Gastrocnemius medialis (tissue), 4 donors: Measurements from ENCODE around the gene PLEKHH3. TPM values are rescaled to one million over a fixed set of nuclear protein-coding genes. Genes with fewer than 3 reads are reported as not detected.

Experiments used
- ATAC-seq, 2 donors: fragments of 150-250 bp; one replicate each; pipeline ENCODE4 v1.9.1; 2016
- DNase-seq, 2 donors: peaks; one replicate each; pipeline ENCODE4 v3.0.0-alpha.2; 2019
- H3K27ac ChIP-seq, 4 donors: fragments of 200-600 bp; sonication (generic); 1 replicate in 1 of 4; 2 replicates in 3 of 4; pipeline ENCODE4 v1.5.1; 2016 to 2018; ENCODE audit warnings: mild to moderate bottlenecking in 2 of 4, moderate library complexity in 1 of 4
- H3K27me3 ChIP-seq, 3 donors: fragments of 200-600 bp; sonication (generic) in 2 of 3; 1 replicate in 1 of 3; 2 replicates in 2 of 3; pipeline versions ENCODE4 v1.5.1 to v1.6.0; 2016 to 2019; ENCODE audit warnings: mild to moderate bottlenecking in 1 of 3, moderate library complexity in 1 of 3
- H3K36me3 ChIP-seq, 2 donors: fragments of 200-600 bp; sonication (generic) in 1 of 2; one replicate each; pipeline ENCODE4 v1.5.1; 2017 to 2018
- H3K4me1 ChIP-seq, 2 donors: fragments of 200-600 bp; sonication (generic) in 1 of 2; one replicate each; pipeline ENCODE4 v1.5.1; 2016 to 2017; ENCODE audit warnings: mild to moderate bottlenecking in 2 of 2
- H3K4me3 ChIP-seq, 4 donors: fragments of 200-600 bp; sonication (generic) in 3 of 4; 1 replicate in 1 of 4; 2 replicates in 3 of 4; pipeline ENCODE4 v1.5.1; 2016 to 2019; ENCODE audit warnings: mild to moderate bottlenecking in 2 of 4
- H3K9me3 ChIP-seq, 3 donors: fragments of 200-600 bp; sonication (generic) in 2 of 3; 1 replicate in 1 of 3; 2 replicates in 2 of 3; pipeline ENCODE4 v1.5.1; 2016 to 2019
- POLR2A ChIP-seq, 2 donors: fragments of 450-650 bp; IDR thresholded peaks; one replicate each; pipeline ENCODE4 v1.6.1; 2017; ENCODE audit warnings: antibody characterized with exemption in 2 of 2, mild to moderate bottlenecking in 2 of 2, moderate library complexity in 2 of 2
- in situ Hi-C, 4 donors: fragments of 200-750 bp; cut with MboI; loops; one replicate each; pipeline versions ENCODE4 v1.15.0 to v1.8.0; 2017; ENCODE audit warnings: low sequenced_read_pairs in 4 of 4
- intact Hi-C: fragments of 100-400 bp; cut with DNase I; formaldehyde crosslinking; loops from one replicate; pipeline ENCODE4 v1.15.1; 2023; ENCODE audit warnings: low total_unique reads
- total RNA-seq, 4 donors: library from RNA; depleted of rRNA; stranded (reverse); fragments of >200 nt; gene quantifications; one replicate each; pipeline versions ENCODE4 v1.1.0 to v1.2.3, GENCODE V29; 2016
- TF ChIP-seq, protein P1 (sequence below), 5 experiments: fragments of 450-650 bp in 3 of 5; fragments of 200-600 bp in 2 of 5; sonication (generic) in 2 of 5; IDR thresholded peaks in 4 of 5; conservative IDR thresholded peaks in 1 of 5; 1 replicate in 4 of 5; 2 replicates in 1 of 5; pipeline ENCODE4 v1.5.1; 2016 to 2019; ENCODE audit warnings: antibody characterized with exemption in 5 of 5, mild to moderate bottlenecking in 3 of 5, moderate library complexity in 3 of 5

The PLEKHH3 gene
- total RNA-seq, 4 donors from 2014 or later, result 13.4 to 36.0 (median 31.3) TPM

DNA sequence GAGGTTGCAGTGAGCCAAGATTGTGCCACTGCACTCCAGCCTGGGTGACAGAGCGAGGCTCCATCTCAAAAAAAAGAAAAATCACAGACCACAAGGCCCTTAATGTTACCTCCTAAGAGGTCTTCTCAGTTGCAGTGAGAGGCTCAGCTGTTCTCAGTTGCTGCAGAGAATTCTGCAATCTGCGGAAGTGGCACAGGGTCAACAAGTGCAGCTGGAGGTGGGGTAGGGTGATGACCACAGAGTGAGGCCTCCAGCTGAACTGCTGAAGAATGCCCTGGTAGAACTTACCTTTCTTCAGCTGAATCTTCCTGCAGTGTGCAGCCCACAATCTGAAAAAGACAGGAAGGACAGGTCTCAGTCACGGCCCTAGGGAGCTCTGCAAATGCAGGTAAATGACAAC is 31.8 kb upstream of the PLEKHH3 start:
- TF ChIP-seq, protein P1, sequence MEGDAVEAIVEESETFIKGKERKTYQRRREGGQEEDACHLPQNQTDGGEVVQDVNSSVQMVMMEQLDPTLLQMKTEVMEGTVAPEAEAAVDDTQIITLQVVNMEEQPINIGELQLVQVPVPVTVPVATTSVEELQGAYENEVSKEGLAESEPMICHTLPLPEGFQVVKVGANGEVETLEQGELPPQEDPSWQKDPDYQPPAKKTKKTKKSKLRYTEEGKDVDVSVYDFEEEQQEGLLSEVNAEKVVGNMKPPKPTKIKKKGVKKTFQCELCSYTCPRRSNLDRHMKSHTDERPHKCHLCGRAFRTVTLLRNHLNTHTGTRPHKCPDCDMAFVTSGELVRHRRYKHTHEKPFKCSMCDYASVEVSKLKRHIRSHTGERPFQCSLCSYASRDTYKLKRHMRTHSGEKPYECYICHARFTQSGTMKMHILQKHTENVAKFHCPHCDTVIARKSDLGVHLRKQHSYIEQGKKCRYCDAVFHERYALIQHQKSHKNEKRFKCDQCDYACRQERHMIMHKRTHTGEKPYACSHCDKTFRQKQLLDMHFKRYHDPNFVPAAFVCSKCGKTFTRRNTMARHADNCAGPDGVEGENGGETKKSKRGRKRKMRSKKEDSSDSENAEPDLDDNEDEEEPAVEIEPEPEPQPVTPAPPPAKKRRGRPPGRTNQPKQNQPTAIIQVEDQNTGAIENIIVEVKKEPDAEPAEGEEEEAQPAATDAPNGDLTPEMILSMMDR (IDR thresholded peaks at IDR 0.05 in 4 of 5, conservative IDR thresholded peaks at IDR 0.05 in 1 of 5), result no peak
- TF ChIP-seq POLR2A (IDR thresholded peaks at IDR 0.05), result no peak
- in situ Hi-C loops, result loop anchor here in 2 of 4 donors (25.0 kb wide), 2 partner anchors 229 to 479 kb away; no protein-coding TSS in a partner anchor
- no peaks in the 10 kb centered on the region for H3K4me1 ChIP-seq
- ATAC-seq (no peak), DNase-seq (no peak)
- no peaks in the 10 kb centered on the region for H3K9me3 ChIP-seq
- intact Hi-C loops, result no loop called here
- no peak overlapping the region for H3K4me3 ChIP-seq
- no peaks in the 10 kb centered on the region for H3K27me3 ChIP-seq
- peaks cover 24 to 100% of the 10 kb centered on the region in 2 donors for H3K36me3 ChIP-seq
- H3K27ac ChIP-seq, result no peak overlapping the region

DNA sequence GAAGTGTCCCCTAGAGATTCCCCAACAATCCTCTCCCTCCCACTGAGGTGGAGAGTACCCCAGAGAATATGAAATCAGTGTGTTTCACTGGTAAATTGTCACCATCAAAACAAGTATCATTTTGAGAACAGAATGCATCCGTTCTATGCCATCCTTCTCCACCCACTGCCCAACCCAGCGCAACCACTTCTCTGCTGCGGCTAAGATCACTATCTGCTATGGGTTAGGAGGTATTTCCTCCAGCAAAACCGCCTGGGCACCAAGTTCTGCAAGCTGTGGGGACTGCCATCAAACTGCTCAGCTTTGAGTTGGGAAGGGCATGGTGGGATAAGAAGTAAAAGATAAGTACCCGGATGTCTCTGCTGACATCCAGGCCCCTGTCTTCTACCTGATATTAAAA is 29.9 kb upstream of the PLEKHH3 start:
- no peak for TF ChIP-seq POLR2A (IDR thresholded peaks at IDR 0.05)
- TF ChIP-seq, protein P1 (IDR thresholded peaks at IDR 0.05 in 4 of 5, conservative IDR thresholded peaks at IDR 0.05 in 1 of 5), result no peak
- no peak for ATAC-seq
- in situ Hi-C loops, result loop anchor here in 2 of 4 donors (25.0 kb wide), 2 partner anchors 231 to 481 kb away; no protein-coding TSS in a partner anchor

DNA sequence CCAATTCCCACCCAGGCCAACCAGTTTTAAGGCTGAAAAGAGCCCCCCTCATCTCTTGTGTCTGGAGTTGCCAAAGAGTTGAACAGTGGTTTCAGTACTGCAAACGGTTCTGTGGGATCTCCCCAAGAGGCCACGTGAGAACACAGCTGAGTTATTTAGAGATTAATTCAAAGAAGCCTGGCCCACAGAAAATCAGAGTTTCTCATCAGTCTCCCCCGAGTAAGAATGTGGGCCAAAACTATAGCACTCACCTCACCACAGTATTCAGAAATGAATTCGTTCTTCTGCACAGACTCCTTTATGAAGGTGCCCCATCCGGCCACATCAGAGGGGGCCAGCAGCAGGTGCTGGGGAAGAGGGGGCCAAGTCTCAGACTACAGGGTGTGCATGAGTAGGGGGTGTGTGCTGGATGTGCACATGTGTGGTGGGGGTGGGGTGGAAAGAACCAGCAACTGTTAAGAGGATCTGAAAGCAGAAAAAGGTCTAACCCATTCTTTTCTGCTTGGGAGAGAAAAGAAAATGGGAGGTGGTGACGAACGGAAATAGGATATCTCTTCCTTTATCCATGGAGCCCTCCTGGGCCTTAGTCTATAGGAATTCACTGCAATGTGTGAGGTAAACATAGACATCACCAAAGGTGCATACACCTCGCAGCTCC is 28.2 kb upstream of the PLEKHH3 start:
- Histone ChIP-seq H3K36me3 (peaks cover 27 to 100% of the 10 kb centered on the region in 2 donors), H3K27ac (no peak overlapping the region), H3K27me3 (no peaks in the 10 kb centered on the region), H3K4me3 (no peak overlapping the region), H3K9me3 (no peaks in the 10 kb centered on the region), H3K4me1 (no peaks in the 10 kb centered on the region)
- in situ Hi-C loops, result loop anchor here in 2 of 4 donors (25.0 kb wide), 2 partner anchors 232 to 482 kb away; no protein-coding TSS in a partner anchor
- ATAC-seq (no peak), DNase-seq (no peak)
- intact Hi-C loops, result no loop called here
- TF ChIP-seq, protein P1 (IDR thresholded peaks at IDR 0.05 in 4 of 5, conservative IDR thresholded peaks at IDR 0.05 in 1 of 5), result no peak
- TF ChIP-seq POLR2A (IDR thresholded peaks at IDR 0.05), result no peak

More for the DNA sequence above, 29.9 kb upstream of the PLEKHH3 start:
- intact Hi-C loops, result no loop called here
- H3K27me3 ChIP-seq, result no peaks in the 10 kb centered on the region
- no peak overlapping the region for H3K4me3 ChIP-seq
- no peak overlapping the region for H3K27ac ChIP-seq
- no peak for DNase-seq
- no peaks in the 10 kb centered on the region for H3K9me3 ChIP-seq
- H3K36me3 ChIP-seq, result peaks cover 27 to 100% of the 10 kb centered on the region in 2 donors
- no peaks in the 10 kb centered on the region for H3K4me1 ChIP-seq

DNA sequence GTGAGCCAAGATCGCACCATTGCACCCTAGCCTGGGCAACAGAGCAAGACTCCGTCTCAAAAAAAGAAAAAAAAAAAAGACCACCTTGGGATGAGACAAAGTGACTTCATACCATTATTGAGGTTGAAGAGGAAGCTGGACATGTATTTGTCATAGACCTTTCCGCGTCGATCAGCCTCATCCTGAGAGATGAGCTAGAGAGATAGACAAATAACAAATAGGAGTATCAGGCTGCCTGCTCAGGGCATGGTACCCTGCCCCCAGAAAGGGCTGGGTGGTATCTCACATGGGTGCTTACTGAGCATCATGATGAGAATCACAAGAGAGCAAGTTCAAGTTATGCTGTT is 27.7 kb upstream of the PLEKHH3 start:
- Histone ChIP-seq H3K4me1 (no peaks in the 10 kb centered on the region), H3K27ac (no peak overlapping the region), H3K9me3 (no peaks in the 10 kb centered on the region), H3K27me3 (no peaks in the 10 kb centered on the region), H3K36me3 (peaks cover 27 to 96% of the 10 kb centered on the region in 2 donors), H3K4me3 (no peak overlapping the region)
- ATAC-seq (no peak), DNase-seq (no peak)
- intact Hi-C loops, result no loop called here
- TF ChIP-seq POLR2A (IDR thresholded peaks at IDR 0.05), result no peak
- TF ChIP-seq, protein P1 (IDR thresholded peaks at IDR 0.05 in 4 of 5, conservative IDR thresholded peaks at IDR 0.05 in 1 of 5), result no peak
- in situ Hi-C loops, result loop anchor here in 2 of 4 donors (25.0 kb wide), 2 partner anchors 233 to 483 kb away; no protein-coding TSS in a partner anchor
